CD4-positive, alpha-beta T cell treated with Interleukin-17A for 4 hours (primary cell): Measurements from ENCODE around the gene PSME4.
"Not testable (repeated sequence)": the region's sequence is repeated elsewhere in the genome, so short reads cannot be mapped to it uniquely, and the experiment has no call there.

Experiments
- DNase-seq: peaks from one replicate; pipeline ENCODE4 v3.0.0-alpha.2; 2020; ENCODE audit warnings: mixed read lengths

PSME4 gene

DNA sequence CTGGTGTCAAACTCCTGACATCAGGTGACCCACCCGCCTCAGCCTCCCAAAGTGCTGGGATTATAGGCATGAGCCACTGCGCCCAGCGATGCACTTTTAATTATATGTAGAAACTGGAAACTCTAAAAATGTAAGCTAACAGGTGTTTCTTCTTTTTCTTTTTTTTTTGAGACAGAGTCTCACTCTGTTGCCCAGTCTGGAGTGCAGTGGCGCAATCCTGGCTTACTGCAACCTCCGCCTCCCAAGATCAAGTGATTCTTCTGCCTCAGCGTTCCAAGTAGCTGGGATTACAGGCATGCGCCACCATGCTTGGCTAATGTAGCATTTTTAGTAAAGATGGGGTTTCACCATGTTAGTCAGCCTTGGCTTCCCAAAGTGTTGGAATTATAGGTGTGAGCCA is 129.1 kb downstream of the PSME4 start:
- not testable (repeated sequence) for DNase-seq

DNA sequence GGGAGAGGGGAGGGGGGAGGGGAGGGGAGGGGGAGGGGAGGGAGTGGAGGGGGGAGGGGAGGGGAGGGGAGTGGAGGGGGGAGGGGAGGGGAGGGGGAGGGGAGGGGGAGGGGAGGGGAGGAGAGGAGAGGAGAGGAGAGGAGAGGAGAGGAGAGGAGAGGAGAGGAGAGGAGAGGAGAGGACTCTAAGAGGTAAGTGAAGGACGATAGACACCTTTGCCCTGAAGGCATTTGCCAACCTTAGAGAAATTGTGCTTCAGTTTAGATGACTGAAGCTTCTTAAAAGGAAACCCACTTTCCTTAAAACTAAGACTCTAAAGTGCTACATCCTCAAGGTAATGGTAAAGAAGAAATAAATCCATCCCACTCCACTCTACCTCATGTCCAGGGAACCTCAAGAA is 130.2 kb downstream of the PSME4 start:
- no peak for DNase-seq

DNA sequence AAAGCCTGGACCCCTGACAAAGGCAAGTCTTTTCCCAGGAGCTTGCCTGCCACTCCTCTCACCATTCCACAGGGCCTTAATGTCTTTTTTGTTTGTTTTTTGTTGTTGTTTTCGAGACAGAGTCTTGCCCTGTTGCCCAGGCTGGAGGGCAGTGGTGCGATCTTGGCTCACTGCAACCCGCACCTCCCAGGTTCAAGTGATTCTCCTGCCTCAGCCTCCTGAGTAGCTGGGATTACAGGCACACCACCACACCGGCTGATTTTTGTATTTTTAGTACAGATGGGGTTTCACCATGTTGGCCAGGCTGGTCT is 140.9 kb downstream of the PSME4 start:
- not testable (repeated sequence) for DNase-seq

DNA sequence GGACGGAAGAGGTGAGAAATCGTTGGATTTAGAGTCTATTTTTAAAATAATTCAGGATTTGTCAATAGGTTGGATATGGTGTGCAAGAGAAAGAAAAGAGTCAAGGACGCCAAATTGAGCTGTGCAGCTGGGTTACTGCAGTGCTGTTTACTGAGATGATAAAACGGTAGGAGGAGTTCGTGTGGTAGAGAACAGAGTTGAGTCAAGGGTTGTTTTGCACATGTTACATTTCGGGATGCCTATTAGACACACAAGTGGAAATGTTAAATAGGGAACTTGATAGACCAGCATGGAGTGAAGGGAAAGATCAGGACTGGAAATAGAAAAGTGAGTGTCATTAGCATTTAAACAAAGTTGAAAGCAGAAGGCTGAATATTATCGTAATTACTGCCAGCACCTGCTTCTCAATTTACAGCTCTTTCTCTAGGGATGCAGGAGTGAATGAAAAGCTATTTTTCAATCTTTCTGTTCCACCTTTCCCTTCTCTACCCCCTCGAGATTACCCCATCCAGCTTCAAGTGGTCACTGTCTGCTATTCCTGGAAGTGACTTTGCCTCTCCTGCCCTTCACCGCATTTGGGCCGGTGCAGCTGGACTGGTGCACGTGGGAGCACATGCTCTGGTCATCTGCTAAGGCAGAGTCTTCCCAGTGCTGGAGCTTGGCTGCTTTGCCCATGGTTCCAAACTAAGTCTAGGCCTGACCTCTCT is 141.4 kb downstream of the PSME4 start:
- no peak for DNase-seq

DNA sequence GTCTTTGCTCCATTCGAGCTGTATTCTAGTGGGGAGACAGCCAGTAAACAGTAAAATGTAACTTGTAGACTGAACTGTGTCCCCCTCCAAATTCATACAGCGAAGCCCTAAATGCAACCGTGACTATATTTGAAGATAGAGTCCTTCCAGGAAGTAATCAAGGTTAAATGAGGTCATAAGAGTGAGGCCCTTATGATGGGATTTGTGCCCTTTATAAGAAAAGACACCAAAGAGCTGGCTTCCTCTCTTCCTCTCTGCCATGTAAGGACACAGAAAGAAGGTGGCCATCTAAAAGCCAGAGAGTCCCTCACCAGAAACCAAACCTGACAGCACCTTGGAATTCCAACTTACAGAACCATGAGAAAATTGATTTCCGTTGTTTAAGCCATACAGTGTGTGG is 142.5 kb downstream of the PSME4 start:
- DNase-seq: no peak

DNA sequence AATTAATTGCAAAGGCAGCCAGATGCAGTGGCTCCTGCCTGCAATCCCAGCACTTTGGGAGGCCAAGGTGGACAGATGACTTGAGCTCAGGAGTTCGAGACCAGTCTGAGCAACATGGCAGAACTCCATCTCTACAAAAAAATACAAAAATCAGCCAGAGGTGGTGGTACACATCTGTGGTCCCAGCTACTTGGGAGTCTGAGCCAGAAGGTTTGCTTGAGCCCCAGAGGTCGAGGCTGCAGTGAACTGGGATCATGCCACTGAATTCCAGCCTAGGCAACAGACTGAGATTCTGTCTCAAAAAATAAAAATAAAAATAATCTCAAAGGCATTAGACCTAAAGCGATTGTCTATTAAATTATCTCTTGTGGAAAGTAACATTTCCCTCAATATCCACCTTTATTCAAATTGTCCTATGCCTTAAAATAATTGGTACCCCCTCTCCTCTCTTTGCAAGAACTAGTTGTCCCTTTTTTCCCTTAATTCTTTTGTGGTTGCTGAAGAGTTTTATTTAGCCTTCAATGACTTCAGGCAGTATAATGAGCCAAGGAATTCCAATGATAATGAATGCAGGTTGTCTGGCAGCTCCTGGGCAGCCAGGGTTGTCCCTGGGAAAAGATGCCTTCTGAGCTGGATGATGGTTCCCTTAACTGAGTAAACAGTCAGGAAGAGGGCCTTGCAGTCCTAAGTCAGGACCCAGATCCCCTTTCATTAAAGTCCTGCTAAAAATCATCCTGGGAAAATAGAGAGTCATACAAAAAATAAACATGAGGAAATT is 143.2 kb downstream of the PSME4 start:
- DNase-seq: no peak

DNA sequence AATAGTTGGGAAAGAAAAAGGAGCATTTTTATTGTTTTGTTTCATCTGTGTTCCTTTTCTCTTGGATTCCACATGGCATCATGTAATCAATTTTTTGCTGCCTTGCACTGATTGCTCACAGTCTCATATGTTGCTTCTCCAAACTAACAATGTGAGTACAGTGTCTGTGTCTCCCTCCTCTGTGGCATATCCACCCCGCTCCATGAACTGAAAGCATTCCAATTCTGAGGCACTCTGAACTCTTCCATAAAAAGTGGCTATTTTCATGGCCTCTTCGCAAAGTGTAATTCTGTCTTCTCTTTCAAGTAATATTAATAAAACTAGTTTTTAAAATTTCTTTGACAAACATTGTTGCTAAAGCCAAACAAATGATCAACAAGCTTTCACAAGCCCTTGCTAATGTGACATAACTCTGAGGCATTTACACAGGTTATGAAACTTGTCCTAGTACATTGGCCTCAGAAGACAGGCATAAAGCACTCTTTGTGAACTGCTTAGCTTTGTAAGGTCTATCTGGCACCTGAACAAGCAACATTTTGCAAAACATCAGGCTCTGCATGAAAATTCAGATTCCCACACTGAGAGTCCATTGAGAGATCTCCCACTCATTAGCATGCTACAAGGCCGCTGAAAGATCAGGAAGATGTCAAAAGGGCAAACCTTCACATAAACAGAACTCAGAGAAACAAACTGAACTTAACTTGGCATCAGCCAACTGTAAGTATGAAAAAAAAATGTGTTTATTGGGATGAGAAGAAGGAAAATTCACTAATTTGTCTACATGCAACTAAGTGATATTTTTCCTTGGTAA is 144.0 kb downstream of the PSME4 start:
- DNase-seq: no peak

DNA sequence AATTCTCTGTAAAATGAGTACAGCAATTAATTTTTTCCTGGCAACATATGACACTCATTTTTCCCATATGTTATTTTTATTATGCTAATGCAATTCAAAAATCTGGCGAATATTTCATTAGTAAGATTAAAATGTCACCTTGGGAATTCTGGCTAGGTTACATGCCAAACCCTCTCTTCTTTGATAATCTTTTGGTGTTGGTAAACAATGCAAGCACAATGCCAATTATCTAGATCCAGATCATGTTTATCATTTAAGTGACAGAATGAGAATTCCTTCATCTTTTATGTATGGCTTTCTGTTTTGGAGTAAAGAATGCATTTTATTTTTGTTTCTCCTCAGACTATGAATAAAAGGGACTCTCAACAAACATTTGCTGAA is 144.8 kb downstream of the PSME4 start:
- DNase-seq: no peak

DNA sequence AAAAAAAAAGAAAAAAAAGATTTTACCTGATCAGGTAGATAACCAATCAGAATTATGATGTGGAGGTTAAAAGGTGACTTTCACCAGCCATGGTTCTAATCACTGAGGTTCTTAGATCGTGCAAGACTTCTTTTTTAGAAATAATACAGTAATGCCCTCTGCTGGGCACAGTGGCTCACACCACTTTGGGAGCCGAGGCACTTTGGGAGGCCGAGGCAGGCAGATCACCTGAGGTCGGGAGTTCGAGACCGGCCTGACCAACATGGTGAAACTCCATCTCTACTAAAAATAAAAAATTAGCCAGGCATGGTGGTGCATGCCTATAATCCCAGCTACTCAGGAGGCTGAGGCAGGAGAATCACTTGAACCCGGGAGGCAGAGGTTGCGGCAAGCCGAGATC is 147.2 kb downstream of the PSME4 start:
- peak; percentile 6 for DNase-seq

DNA sequence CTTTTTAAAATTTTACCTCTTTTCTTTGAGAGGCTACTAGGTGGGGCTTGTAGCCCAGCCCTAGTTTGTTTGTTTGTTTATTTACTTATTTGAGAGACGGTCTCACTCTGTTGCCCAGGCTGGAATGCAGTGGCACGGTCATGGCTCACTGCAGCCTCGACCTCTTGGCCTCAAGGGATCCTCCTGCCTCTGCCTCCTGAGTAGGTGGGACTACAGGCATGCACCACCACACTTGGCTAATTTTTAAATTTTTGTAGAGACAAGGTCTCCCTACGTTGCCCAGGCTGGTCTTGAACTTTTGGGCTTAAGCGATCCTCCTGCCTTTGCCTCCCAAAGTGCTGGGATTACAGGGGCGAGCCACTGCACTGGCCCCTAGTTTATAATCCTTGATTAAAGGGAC is 149.0 kb downstream of the PSME4 start:
- DNase-seq: no peak

DNA sequence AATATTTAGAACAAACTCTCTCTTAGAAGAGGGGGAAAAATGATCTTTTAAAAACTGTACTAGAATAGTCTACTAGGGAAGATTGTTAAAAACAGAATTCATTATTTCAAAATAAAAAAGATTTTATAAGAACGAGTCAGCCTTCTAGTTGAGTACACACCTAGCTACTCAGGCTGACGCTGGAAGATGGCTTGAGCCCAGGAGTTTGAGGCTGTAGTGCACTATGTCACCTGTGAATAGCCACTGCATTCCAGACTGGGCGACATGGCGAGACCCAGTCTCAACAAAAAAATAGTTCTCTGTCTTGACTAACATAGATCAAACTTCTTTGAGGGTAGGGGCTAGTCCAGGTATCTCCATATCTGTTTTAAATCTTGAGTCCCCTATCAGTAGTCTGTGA is 150.1 kb downstream of the PSME4 start:
- DNase-seq: no peak

DNA sequence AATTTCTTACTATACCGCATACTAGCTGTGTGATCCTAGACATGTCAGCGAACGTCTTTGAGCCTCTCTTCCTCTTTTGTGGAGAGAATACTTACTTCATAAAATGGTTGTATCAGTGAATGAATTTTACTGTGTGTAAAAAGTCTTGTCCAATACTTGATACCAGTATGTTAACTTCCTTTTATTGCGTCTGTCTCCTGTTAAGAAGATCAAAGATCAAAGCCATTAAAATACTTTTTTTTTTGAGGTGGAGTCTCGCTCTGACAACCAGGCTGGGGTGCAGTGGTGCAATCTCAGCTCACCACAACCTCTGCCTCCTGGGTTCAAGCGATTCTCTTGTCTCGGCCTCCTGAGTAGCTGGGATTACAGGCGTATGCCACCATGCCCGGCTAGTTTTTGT is 150.7 kb downstream of the PSME4 start:
- DNase-seq: no peak

DNA sequence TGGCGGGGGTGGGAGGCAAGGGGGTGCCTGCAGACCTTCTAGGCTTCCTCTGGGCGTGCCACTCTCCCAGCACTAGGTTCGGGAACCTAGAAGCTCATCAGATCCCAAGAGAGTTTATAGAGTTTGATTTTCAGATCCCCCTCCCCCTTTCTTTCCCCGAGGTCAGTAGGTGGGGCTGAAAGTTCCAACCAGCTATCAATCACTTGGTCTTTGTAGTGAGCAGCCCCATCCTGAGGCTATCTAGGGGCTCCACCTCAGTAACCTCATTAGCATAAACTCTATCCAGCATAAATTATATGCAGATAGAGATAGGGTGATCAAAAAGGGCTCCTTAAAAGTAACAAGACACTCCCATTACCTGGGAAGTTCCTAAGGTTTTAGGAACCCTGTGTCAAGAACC is 151.2 kb downstream of the PSME4 start:
- DNase-seq: no peak

DNA sequence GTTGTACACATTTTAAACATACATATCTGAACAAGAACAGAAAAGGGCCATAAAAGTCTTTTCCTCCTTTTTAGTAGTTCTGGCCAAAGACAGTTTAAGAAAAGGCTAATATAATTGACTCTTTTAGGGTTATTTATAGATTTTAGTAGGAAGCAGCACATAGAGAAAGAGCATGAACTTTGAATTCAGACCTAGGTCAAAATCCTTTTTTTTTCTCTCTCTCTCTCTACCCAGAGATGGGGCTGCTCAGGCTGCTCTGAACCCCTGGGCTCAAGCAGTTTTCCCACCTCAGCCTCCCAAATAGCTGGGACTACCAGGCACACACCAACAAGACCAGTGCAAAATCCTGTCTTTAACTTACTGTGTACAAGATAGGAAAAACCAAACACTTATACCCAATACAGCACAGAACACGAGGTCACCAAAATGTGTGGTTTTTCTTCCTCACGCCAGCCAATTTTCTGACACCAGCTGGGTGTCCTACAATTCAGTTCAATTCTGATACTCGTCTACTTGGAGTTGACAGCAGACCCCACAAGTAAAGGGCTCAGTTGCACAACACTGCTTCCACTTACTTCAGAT is 151.8 kb downstream of the PSME4 start:
- no peak for DNase-seq
